GM21360 (cell line): Measurements from ENCODE around the gene SLC35F4.
"Not testable (repeated sequence)": the region's sequence is repeated elsewhere in the genome, so short reads cannot be mapped to it uniquely, and the experiment has no call there.

ENCODE experiments used
- ATAC-seq: cut with Tn5 transposase; IDR thresholded peaks from one replicate; pipeline ENCODE4 v1.9.1; 2021; ENCODE audit warnings: mild to moderate bottlenecking, moderate library complexity; ENCODE audit not compliant: unreplicated experiment

The SLC35F4 gene

DNA sequence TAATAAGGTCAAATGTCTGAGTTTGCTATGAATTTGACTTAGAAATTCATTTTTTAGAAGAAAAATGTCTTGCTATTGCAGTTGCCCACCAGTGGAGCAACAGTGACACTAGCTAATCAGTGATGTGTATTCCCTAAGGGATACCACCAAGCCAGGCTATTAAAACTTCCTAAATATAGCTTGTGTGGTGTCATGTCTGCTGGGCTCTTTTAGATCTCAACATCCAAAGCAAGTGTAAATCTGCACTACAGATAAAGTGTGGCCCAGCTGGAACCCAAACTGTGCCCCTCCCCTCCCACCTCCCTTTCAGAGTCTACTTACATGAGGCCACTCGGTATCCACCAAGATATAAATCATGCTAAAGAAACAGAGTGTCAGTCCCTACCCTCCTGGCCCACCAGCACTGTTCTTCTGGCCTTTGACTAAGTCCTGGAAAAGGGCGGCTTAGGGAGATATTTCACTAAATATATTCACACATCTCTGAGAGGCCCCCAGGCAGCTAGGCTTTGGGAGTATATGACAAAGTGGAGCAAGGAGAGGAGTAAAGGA lies 53.8 kb downstream of the SLC35F4 start:
- no peak for ATAC-seq

DNA sequence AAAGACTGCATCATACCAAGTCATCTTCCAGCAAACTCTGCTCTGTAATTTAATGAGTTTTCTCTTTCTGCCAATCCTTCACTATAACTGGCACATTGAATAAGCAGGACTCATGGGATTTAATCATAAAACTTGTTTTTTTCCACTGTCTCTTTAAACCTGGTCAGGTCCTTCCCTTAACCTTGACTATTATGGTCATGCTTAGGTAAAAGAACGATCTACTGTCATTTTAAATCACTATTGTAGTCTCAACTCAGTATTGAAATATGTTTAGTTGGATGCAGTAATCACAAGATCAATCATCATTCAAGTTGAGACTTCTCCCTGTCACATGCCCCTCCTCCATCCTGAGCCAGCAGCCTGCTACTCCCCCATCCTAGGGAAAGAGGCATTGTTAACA lies 56.1 kb downstream of the SLC35F4 start:
- no peak for ATAC-seq

- ATAC-seq, result no peak
Observed at GRCh38 chr14:57797160-57797559, 68.7 kb downstream of the SLC35F4 start.

DNA sequence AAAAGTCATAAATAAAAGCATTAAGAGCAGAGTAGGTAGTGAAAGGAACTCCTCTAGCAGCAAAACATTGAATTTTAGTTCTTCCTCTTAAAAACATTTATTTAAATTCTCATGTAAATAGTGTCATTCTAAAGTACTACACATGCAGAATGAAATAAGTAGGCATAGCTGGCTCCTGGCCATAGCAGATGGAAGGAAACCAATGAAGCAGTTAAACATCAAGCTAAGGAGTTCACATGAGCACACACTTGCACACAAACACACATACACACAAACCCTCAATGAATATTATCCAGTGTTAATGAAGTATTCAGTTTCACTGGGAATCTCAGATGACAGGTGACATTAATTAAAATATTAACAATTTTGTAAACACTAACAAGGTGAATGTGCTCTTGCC lies 69.3 kb downstream of the SLC35F4 start:
- ATAC-seq, result no peak

DNA sequence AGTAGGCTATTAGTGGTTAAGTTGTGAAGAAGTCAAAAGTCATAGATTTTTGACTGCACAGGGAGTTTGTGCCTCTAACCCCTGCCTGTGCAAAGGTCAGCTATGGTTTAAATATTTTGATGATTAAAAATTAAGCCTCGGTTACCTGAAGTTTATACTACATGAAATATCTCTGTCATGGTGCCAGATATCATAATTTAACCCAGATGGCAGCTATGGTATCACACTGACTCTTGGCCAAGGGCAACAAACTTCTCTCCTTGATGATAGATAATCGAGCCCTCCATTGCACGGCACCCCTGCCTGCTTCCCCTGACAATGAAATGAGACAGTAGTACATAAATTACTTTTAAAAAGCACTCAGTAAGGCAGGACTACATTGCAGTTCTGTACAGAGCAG lies 80.8 kb downstream of the SLC35F4 start:
- no peak for ATAC-seq

DNA sequence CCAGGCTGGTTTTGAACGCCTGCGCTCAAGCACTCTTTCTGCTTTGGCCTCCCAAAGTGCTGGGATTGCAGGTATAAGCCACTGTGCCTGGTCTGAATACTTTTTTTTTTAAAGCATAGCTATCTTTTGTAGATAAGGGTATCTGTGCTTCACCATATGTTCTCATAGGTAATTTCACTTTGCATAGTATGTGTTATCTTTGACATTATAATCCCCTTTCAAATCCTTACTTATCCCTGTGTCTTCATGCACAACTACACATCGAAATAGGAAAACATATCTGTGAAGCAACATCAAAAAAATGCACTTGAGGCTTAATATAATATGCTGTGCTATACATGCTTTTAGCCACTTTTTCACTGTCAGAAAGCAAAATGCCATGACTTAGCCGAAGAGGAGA lies 94.1 kb downstream of the SLC35F4 start:
- no peak for ATAC-seq

DNA sequence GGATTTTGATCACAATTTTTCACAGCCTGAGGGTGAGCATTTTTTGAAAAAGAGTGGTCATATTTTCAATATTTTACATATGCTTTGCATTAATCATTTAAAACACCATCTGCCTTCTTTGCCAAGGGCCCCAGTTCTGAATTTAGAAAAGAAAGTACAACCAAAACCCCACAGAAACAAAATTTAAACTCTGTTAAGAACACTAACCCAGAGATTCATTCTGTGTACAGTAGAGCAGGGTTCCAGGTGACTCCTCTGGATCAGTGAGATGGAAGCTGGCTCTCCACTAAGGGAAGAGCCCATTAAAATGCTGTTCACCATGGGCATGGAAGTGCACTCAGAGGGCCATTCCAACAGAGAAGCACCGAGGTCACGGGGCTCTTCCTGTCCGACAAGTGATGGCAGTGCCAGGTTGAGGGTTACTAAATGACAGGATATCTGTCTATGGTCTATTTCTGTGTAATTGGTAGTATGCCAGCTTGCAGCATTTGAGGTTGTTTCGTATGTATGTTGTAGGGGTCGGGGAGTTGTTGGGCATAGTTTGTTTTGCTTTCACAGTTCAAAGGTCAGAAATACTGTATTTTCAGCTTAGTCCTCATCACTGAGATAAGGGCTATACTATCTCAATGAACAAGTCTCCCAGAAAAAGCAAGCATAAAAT lies 95.9 kb downstream of the SLC35F4 start:
- no peak for ATAC-seq

DNA sequence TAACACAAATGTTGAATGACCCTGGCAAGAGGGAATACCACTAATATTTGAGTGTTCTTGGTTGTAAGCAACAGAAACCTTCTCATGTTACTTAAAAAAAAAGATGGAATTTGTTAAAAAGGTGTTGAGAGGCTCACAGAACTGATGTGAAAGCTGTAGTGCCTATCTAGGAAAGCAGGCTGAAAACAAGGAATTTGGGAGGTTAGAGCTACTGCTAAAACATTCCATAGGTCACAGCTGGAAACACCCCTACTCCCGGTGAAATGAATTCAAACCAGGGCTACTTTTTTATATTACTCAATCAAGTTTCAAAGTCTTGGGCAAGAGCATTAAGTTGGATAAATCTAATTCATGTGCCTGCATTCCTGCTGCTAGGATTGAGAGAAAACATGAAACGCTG lies 104.1 kb downstream of the SLC35F4 start:
- no peak for ATAC-seq

DNA sequence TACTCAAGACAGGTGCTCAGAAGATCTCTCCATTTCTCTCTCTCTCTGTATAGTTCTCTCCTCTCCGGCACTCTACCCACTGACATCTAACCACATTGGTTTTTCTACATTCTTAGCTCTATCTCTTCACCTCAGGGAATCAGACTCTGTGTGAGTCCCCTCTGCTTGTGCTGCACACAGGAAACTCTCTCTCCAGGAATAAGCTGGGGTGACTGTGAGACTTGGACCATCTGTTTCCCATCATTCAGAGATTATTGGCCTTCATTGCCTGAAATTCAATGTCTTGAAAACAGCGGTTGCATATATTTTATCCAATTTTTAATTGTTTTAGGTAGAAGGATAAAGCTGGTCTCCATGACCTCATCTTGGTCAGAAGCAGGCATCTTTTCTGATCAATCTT lies 105.0 kb downstream of the SLC35F4 start:
- ATAC-seq, result no peak

GRCh38 chr14:57755018-57755521 lies 110.8 kb downstream of the SLC35F4 start:
- no peak for ATAC-seq

DNA sequence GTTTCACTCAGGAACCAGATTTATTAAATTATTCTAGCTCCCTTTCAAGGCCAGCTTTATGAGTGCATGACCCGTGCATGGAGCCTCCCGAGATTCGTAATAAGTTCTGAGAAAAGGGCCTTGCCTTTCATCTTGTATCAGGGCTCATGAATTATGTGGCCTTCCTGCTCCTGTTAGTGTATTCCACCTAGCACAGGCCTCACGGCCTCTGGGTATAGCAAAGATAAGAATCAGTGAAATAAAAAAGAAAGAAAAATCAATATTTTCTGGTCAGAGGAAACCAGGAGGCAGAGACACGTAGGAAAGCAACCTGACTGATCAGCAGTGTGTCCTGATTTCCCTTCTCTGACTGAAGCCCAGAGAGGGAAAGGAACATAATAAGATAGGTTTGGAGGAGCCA lies 111.4 kb downstream of the SLC35F4 start:
- ATAC-seq, result no peak

DNA sequence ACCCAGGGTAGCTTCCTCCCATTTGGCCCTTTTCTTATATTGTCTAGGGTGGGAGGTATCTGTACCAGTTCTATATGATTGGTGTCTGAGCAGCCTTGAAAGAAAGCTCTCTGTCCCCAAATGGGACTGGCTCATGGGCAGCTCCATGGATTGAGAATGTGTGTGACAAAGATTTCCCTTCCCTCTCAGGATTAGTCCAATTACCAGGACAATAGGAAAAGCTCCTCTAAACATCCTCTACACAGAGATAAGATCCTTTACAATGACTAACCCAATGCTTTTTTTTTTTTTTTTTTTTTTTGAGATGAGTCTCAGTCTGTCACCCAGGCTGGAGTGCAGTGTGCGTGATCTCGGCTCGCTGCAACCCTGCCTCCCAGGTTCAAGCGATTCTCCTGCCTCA lies 112.1 kb downstream of the SLC35F4 start:
- no peak for ATAC-seq

GRCh38 chr14:57752142-57752695 lies 113.7 kb downstream of the SLC35F4 start:
- not testable (repeated sequence) for ATAC-seq

DNA sequence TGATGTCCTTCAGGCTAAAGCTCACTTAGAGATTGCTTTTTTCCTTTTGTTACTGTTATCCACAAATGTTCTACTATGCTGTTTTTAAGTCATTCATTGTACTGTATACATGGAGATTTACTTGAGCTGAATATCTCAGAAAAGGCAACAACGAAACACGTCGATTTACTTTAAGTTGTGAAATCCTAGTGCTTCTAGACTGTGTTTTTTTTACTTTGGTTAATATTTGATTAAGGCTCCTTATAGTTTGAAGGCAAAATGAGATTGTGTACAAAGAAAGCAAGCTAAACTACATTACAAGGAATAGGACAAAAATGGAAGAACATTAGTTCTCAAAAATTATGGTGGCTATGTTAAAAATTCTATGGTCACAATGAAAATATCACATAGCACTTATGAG lies 114.5 kb downstream of the SLC35F4 start:
- no peak for ATAC-seq

DNA sequence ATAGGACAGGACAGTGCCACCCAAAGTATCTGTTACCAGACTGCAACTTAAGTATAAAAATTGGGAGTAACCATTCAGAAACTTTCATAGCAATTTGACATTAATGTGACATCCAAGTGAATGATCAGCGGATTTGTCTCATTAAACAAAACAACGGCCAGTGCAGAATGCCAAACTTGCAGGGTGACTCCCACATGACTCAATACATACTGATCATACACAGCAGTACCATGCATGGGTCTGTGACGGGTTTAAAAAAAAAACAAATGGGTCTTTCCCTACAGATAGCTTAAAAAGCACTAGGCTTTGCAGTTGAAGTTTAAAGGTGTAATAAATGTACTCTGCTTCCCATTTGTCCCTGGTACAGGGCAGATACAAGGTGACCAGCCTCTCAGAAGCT lies 116.6 kb downstream of the SLC35F4 start:
- no peak for ATAC-seq

GRCh38 chr14:57748279-57748678 lies 117.6 kb downstream of the SLC35F4 start:
- no peak for ATAC-seq

GRCh38 chr14:57747036-57747435 lies 118.9 kb downstream of the SLC35F4 start:
- no peak for ATAC-seq

DNA sequence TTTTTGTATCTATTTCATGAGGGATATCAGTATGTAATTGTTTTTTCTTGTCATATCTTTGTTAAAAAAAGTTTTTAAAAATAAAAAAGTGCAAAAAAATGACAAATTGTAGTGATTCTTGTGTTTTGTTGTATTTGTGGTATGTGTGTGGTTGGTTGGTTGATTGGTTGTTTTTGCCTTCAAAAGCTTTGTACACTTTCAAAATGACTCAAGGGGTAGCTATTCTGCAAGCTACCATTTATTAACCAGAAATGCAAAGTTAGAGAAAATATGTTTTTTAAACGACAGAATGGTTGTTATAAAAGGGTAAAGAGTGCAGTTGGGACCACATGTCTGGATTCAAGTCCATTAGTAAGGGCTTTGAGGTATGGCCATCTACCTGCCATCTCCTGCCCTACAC lies 119.3 kb downstream of the SLC35F4 start:
- no peak for ATAC-seq

DNA sequence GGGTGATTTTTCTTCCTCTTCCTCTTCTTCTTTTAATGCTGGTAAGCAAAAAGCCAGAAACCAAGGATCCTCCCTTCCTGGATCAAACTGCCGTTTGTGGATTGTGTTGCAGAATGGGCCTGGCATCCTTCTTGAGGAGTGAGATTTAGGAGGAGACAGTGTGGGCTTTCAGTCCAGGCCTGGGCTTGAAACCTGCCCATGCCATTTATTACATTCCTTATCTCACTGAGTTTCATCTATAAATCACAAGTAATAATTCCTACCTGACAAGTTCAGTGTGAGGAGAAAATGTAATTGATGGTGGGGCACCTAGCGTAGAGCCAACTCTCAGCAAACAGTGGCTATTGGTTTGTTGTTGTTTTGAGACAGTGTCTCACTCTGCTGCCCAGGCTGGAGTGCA lies 126.4 kb downstream of the SLC35F4 start:
- ATAC-seq, result no peak

DNA sequence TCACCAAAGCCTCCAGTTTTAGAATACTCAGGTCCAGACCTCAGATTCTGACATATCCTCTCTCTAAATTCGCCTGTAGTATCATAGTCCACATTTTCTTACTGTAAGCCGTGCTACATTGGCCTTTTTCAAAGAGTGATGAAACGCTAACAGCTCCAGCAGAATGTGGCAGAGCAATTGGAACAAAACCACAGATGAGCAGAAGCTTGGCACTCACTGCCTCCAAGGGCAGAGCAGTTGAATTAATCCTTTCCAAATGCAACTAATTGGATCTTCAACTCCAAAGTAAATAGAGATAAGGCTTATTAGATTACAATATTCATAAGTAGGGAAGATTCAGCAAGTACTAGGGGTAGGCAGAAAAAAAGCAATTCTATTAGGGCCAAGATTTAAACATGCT lies 128.3 kb downstream of the SLC35F4 start:
- no peak for ATAC-seq

- ATAC-seq, result no peak
Observed at GRCh38 chr14:57736391-57736790, 129.5 kb downstream of the SLC35F4 start.

DNA sequence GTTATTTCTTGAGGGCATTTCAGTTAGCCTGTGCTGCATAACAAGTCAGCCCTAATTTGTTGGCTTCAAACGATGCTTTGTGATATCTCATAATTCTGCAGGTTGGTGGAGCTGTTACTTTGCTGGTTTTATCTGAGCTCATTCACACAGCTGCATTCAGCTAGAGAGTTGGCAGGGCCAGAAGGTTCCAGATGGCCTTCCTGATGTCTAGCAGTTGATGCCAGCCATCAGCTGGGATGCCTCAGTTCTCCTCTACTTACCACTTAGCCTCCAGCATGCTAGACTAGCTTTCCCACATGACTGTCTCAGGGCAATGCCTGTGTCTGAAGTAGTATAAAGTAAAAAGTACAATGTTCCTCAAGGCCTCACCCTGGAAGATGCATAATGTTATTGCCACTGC lies 130.6 kb downstream of the SLC35F4 start:
- ATAC-seq, result no peak
